GM23338 (cell line): ENCODE results near the gene SLAMF9. TPM values are rescaled to one million over a fixed set of nuclear protein-coding genes. Genes with fewer than 3 reads are reported as not detected.

Experiments
- ATAC-seq: fragments of 200-7000 bp; cut with Tn5 transposase; 3 replicates; pipeline ENCODE4 v1.9.1; 2020
- DNase-seq: peaks from one replicate; pipeline ENCODE4 v3.0.0-alpha.2; 2015; ENCODE audit warnings: low spot score
- H2AFZ ChIP-seq: fragments of 200-600 bp; sonication (generic); 2 replicates; pipeline ENCODE4 v1.8.0; 2016; ENCODE audit warnings: antibody characterized with exemption, mild to moderate bottlenecking, moderate library complexity
- H3F3A ChIP-seq: fragments of 200-600 bp; sonication (generic); replicated peaks from 2 replicates; pipeline ENCODE4 v1.8.0; 2017; ENCODE audit warnings: antibody characterized with exemption, mixed run types, low read depth
- H3K27ac ChIP-seq: fragments of 200-600 bp; sonication (generic); 2 replicates; pipeline ENCODE4 v1.6.1; 2016; ENCODE audit warnings: low read depth
- H3K27me3 ChIP-seq: fragments of 200-600 bp; sonication (generic); 2 replicates; pipeline ENCODE4 v1.8.0; 2016; ENCODE audit warnings: mild to moderate bottlenecking, mixed run types, moderate library complexity; ENCODE audit not compliant: insufficient read depth
- H3K36me3 ChIP-seq: fragments of 200-600 bp; sonication (generic); 2 replicates; pipeline ENCODE4 v1.8.0; 2016; ENCODE audit warnings: mild to moderate bottlenecking; ENCODE audit not compliant: insufficient read depth
- H3K4me1 ChIP-seq: fragments of 200-600 bp; sonication (generic); 2 replicates; pipeline ENCODE4 v1.8.0; 2016; ENCODE audit warnings: mild to moderate bottlenecking, moderate library complexity; ENCODE audit not compliant: insufficient read depth
- H3K4me2 ChIP-seq: fragments of 200-600 bp; sonication (generic); 2 replicates; pipeline ENCODE4 v1.7.1; 2017; ENCODE audit warnings: mixed run types
- H3K4me3 ChIP-seq: fragments of 200-600 bp; sonication (generic); 2 replicates; pipeline ENCODE4 v1.6.1; 2016; ENCODE audit warnings: mixed run types
- H3K79me2 ChIP-seq: fragments of 200-600 bp; sonication (generic); replicated peaks from 2 replicates; pipeline ENCODE4 v1.8.0; 2017; ENCODE audit warnings: mild to moderate bottlenecking; ENCODE audit not compliant: insufficient read depth
- H3K9me2 ChIP-seq: fragments of 200-600 bp; sonication (generic); 2 replicates; pipeline ENCODE4 v1.8.0; 2017; ENCODE audit not compliant: insufficient read depth
- H4K20me1 ChIP-seq: fragments of 200-600 bp; sonication (generic); replicated peaks from 2 replicates; pipeline ENCODE4 v1.8.0; 2017; ENCODE audit warnings: mild to moderate bottlenecking; ENCODE audit not compliant: insufficient read depth
- H3K27ac Mint-ChIP-seq: 2 replicates; pipeline ENCODE4 v1.8.0; 2020; ENCODE audit warnings: inconsistent platforms, mild to moderate bottlenecking, moderate library complexity, mixed read lengths
- H3K27me3 Mint-ChIP-seq: 3 replicates; pipeline ENCODE4 v1.8.0; 2022; ENCODE audit warnings: low read depth, mild to moderate bottlenecking, moderate library complexity, mixed read lengths, inconsistent platforms; ENCODE audit not compliant: insufficient read depth, poor library complexity
- H3K36me3 Mint-ChIP-seq: 3 replicates; pipeline ENCODE4 v1.8.0; 2021; ENCODE audit warnings: low read depth, mild to moderate bottlenecking, inconsistent platforms, moderate library complexity, mixed read lengths
- H3K4me1 Mint-ChIP-seq: 3 replicates; pipeline ENCODE4 v1.8.0; 2020; ENCODE audit warnings: mild to moderate bottlenecking, inconsistent platforms, mixed read lengths
- H3K4me3 Mint-ChIP-seq: 3 replicates; pipeline ENCODE4 v1.8.0; 2021; ENCODE audit warnings: moderate library complexity, mild to moderate bottlenecking, inconsistent platforms, mixed read lengths
- H3K9me3 Mint-ChIP-seq: 3 replicates; pipeline ENCODE4 v1.8.0; 2020; ENCODE audit warnings: moderate library complexity, mild to moderate bottlenecking, inconsistent platforms, mixed read lengths
- CREB1 ChIP-seq: fragments of 250-450 bp; sonication (Bioruptor Pico); IDR thresholded peaks from 2 replicates; pipeline ENCODE4 v1.5.0; 2020; ENCODE audit warnings: low read depth, mild to moderate bottlenecking, moderate library complexity
- EZH2 ChIP-seq: fragments of 200-600 bp; sonication (generic); IDR thresholded peaks from one replicate; pipeline ENCODE4 v1.8.0; 2017; ENCODE audit warnings: antibody characterized with exemption, mild to moderate bottlenecking, low read depth; ENCODE audit not compliant: unreplicated experiment
- JUNB ChIP-seq: IDR thresholded peaks from one replicate; pipeline ENCODE4 v1.6.1; 2016; ENCODE audit warnings: antibody characterized with exemption; ENCODE audit not compliant: unreplicated experiment
- POLR2AphosphoS5 ChIP-seq: IDR thresholded peaks from 2 replicates; pipeline ENCODE4 v1.6.1; 2016; ENCODE audit warnings: antibody characterized with exemption, low read depth
- STAT1 ChIP-seq: IDR thresholded peaks from one replicate; pipeline ENCODE4 v1.6.1; 2016; ENCODE audit warnings: antibody characterized with exemption; ENCODE audit not compliant: unreplicated experiment
- ZNF331 ChIP-seq: fragments of 250-450 bp; sonication (Bioruptor Pico); IDR thresholded peaks from 2 replicates; pipeline ENCODE4 v1.5.0; 2020; ENCODE audit warnings: low read depth, mild to moderate bottlenecking, moderate library complexity
- polyA plus RNA-seq: library from polyadenylated mRNA; unstranded; fragments of >200 nt; fragmentation: Nextera tagmentation; extraction: Ambion mirVana; gene quantifications from 2 replicates; pipeline ENCODE4 v1.2.1, GENCODE V29; 2016
- total RNA-seq: library from RNA; depleted of rRNA; stranded (reverse); fragments of >200 nt; shearing (Covaris generic); gene quantifications from 2 replicates; pipeline ENCODE4 v1.2.3, GENCODE V29; 2014
- TF ChIP-seq, protein P1 (sequence below): IDR thresholded peaks from one replicate; pipeline ENCODE4 v1.6.1; 2018; ENCODE audit warnings: antibody characterized with exemption; ENCODE audit not compliant: unreplicated experiment
- TF ChIP-seq, protein P2 (sequence below), 2 experiments: fragments of 200-600 bp in 1 of 2; sonication (generic) in 1 of 2; conservative IDR thresholded peaks; 2 replicates each; pipeline versions ENCODE4 v1.5.1 to v1.6.1; 2016 to 2017; ENCODE audit warnings: antibody characterized with exemption in 2 of 2, low read depth in 2 of 2, mild to moderate bottlenecking in 2 of 2, moderate library complexity in 1 of 2
- TF ChIP-seq, protein P3 (sequence below): IDR thresholded peaks from 2 replicates; pipeline ENCODE4 v1.6.1; 2016; ENCODE audit warnings: antibody characterized with exemption

The SLAMF9 gene
- total and polyA plus RNA-seq, 2 experiments from 2014 or later, result not detected

DNA sequence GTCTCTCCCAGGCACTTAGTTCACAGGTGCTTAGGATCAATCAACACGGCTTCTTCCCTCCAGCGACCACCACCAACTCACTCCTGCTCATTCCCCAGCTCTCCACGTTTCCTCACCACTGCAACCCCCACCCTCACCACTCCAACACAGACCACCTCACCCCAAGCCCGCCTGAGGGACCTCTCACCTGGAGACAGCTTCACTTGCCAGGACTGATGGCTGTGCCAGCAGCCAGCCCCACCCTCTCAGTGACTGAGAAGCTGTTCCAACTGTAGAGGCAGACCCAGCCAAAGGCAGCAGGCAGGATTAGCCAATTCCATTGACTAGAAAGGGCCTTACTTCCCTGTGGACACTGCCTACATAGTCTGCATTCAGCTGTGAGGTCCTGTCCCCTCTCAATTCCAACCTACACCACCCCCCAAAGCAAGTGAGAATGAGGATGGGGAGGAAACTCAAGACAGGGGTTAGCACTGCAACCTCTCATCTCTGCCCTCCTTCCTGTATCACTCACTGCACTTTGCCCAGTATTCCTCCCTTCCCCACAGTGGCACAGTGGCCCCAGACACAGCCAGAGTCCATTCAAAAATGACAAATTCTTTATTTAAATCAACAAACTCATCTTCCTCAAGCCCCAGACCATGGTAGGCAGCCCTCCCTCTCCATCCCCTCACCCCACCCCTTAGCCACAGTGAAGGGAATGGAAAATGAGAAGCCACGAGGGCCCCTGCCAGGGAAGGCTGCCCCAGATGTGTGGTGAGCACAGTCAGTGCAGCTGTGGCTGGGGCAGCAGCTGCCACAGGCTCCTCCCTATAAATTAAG lies 36.3 kb downstream of the SLAMF9 start:
- no peaks in the 10 kb centered on the region for H3K36me3 ChIP-seq
- H3K4me3 ChIP-seq, result no peak overlapping the region
- H3K27ac ChIP-seq, result no peak overlapping the region
- DNase-seq (no peak), ATAC-seq (no peak)
- H3F3A ChIP-seq, result no peaks in the 10 kb centered on the region
- H3K27ac Mint-ChIP-seq, result no peak overlapping the region
- peaks cover 17% of the 10 kb centered on the region for H3K27me3 Mint-ChIP-seq
- H3K9me2 ChIP-seq, result no peaks in the 10 kb centered on the region
- no peaks in the 10 kb centered on the region for H4K20me1 ChIP-seq
- peaks cover 21% of the 10 kb centered on the region for H3K4me1 ChIP-seq
- H3K4me3 Mint-ChIP-seq, result no peak overlapping the region
- H3K27me3 ChIP-seq, result no peaks in the 10 kb centered on the region
- TF ChIP-seq ZNF331 (CRISPR knock-in tag), result no peak
- TF ChIP-seq, protein P1, sequence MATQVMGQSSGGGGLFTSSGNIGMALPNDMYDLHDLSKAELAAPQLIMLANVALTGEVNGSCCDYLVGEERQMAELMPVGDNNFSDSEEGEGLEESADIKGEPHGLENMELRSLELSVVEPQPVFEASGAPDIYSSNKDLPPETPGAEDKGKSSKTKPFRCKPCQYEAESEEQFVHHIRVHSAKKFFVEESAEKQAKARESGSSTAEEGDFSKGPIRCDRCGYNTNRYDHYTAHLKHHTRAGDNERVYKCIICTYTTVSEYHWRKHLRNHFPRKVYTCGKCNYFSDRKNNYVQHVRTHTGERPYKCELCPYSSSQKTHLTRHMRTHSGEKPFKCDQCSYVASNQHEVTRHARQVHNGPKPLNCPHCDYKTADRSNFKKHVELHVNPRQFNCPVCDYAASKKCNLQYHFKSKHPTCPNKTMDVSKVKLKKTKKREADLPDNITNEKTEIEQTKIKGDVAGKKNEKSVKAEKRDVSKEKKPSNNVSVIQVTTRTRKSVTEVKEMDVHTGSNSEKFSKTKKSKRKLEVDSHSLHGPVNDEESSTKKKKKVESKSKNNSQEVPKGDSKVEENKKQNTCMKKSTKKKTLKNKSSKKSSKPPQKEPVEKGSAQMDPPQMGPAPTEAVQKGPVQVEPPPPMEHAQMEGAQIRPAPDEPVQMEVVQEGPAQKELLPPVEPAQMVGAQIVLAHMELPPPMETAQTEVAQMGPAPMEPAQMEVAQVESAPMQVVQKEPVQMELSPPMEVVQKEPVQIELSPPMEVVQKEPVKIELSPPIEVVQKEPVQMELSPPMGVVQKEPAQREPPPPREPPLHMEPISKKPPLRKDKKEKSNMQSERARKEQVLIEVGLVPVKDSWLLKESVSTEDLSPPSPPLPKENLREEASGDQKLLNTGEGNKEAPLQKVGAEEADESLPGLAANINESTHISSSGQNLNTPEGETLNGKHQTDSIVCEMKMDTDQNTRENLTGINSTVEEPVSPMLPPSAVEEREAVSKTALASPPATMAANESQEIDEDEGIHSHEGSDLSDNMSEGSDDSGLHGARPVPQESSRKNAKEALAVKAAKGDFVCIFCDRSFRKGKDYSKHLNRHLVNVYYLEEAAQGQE, result no peak
- TF ChIP-seq, protein P2, sequence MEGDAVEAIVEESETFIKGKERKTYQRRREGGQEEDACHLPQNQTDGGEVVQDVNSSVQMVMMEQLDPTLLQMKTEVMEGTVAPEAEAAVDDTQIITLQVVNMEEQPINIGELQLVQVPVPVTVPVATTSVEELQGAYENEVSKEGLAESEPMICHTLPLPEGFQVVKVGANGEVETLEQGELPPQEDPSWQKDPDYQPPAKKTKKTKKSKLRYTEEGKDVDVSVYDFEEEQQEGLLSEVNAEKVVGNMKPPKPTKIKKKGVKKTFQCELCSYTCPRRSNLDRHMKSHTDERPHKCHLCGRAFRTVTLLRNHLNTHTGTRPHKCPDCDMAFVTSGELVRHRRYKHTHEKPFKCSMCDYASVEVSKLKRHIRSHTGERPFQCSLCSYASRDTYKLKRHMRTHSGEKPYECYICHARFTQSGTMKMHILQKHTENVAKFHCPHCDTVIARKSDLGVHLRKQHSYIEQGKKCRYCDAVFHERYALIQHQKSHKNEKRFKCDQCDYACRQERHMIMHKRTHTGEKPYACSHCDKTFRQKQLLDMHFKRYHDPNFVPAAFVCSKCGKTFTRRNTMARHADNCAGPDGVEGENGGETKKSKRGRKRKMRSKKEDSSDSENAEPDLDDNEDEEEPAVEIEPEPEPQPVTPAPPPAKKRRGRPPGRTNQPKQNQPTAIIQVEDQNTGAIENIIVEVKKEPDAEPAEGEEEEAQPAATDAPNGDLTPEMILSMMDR (conservative IDR thresholded peaks at IDR 0.05; ENCODE audit: low read depth in 2 of 2), result no peak
- H3K36me3 Mint-ChIP-seq, result peaks cover 11% of the 10 kb centered on the region
- H3K79me2 ChIP-seq, result no peaks in the 10 kb centered on the region; the same call in 1 of the 2 replicates
- no peaks in the 10 kb centered on the region for H3K9me3 Mint-ChIP-seq
- peaks cover 48% of the 10 kb centered on the region for H3K4me1 Mint-ChIP-seq
- H3K4me2 ChIP-seq, result no peak overlapping the region
- H2AFZ ChIP-seq, result no peak overlapping the region

DNA sequence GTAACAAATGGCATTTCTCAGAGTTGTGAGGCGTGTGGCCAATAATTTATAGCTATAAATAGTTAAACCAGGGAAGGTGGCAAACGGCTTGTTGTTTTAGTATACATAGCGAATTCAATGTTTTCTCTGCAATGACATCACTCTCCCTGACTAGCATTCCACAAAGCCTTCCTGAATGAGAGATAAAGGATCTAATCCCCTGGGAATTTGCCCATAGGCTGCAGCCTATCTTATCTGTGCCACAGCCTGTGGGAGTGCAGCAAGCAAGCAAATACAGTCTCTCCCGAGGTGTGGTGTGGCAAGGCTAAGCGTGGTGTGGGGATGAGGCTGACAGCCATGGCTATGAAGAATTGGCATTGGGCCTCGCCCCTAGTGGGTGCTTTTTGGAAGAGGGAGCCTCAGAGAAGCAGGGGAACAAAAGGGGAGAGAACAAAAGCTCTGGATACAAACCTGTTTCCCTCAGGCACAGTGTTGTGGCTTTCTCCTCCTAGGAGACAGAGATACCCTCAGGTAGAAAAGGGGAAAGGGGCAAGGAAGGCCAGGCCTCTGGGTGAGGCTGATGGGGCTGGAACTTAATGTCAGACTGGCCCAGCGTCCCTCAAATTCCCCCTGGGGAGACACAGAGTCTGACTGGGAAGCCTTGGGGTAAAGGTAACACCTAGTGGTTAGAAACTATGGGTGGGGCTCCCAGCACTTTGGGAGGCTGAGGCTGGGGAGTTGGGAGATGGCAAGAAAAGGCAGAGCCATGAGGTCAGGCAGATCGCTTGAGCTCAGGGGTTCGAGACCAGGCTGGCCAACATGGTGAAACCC lies 37.6 kb downstream of the SLAMF9 start:
- Histone ChIP-seq H3F3A (no peaks in the 10 kb centered on the region), H3K79me2 (no peaks in the 10 kb centered on the region), H3K4me3 (no peak overlapping the region), H3K36me3 (no peaks in the 10 kb centered on the region), H3K9me2 (no peaks in the 10 kb centered on the region), H3K27me3 (no peaks in the 10 kb centered on the region), H3K4me2 (peak overlapping the region; percentile 48; the same call in 1 of the 2 replicates), H2AFZ (no peak overlapping the region), H3K4me1 (peaks cover 17% of the 10 kb centered on the region), H3K27ac (peak overlapping the region; percentile 85), H4K20me1 (no peaks in the 10 kb centered on the region)
- Mint-ChIP-seq H3K4me3 (no peak overlapping the region), H3K4me1 (peaks cover 45% of the 10 kb centered on the region), H3K27me3 (peaks cover 20% of the 10 kb centered on the region), H3K9me3 (no peaks in the 10 kb centered on the region), H3K27ac (peak overlapping the region; percentile 14; the same call in 1 of the 2 replicates), H3K36me3 (peaks cover 11% of the 10 kb centered on the region)
- DNase-seq (peak; percentile 77), ATAC-seq (peak; percentile 69)
- no peak for TF ChIP-seq CREB1 (CRISPR knock-in tag)
- TF ChIP-seq, protein P3, sequence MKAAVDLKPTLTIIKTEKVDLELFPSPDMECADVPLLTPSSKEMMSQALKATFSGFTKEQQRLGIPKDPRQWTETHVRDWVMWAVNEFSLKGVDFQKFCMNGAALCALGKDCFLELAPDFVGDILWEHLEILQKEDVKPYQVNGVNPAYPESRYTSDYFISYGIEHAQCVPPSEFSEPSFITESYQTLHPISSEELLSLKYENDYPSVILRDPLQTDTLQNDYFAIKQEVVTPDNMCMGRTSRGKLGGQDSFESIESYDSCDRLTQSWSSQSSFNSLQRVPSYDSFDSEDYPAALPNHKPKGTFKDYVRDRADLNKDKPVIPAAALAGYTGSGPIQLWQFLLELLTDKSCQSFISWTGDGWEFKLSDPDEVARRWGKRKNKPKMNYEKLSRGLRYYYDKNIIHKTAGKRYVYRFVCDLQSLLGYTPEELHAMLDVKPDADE, result no peak
- no peak for TF ChIP-seq JUNB
- no peak for TF ChIP-seq STAT1
- TF ChIP-seq EZH2, result no peak
- no peak for TF ChIP-seq POLR2AphosphoS5
